Testis (tissue), 3 donors: ENCODE results near the gene ABHD6. TPM values are rescaled to one million over a fixed set of nuclear protein-coding genes. Genes with fewer than 3 reads are reported as not detected.
"Not testable (repeated sequence)": the region's sequence is repeated elsewhere in the genome, so short reads cannot be mapped to it uniquely, and the experiment has no call there.

ENCODE experiments used
- DNase-seq: peaks from one replicate; pipeline ENCODE4 v3.0.0-alpha.2; 2019
- H3K27ac ChIP-seq, 2 donors: fragments of 200-600 bp; sonication (generic); one replicate each; pipeline ENCODE4 v1.5.1; 2019
- H3K27me3 ChIP-seq: fragments of 200-600 bp; sonication (generic); one replicate; pipeline ENCODE4 v1.5.1; 2019
- H3K36me3 ChIP-seq: fragments of 200-600 bp; sonication (generic); one replicate; pipeline ENCODE4 v1.5.1; 2017; ENCODE audit warnings: low read depth; ENCODE audit errors: missing control alignments
- H3K4me1 ChIP-seq: fragments of 200-600 bp; sonication (generic); one replicate; pipeline ENCODE4 v1.5.1; 2019
- H3K4me3 ChIP-seq, 2 donors: fragments of 200-600 bp; sonication (generic); one replicate each; pipeline ENCODE4 v1.5.1; 2017 to 2019
- H3K9me3 ChIP-seq: fragments of 200-600 bp; sonication (generic); one replicate; pipeline ENCODE4 v1.5.1; 2017
- POLR2A ChIP-seq: fragments of 450-650 bp; IDR thresholded peaks from one replicate; pipeline ENCODE4 v1.6.1; 2017; ENCODE audit warnings: antibody characterized with exemption, mild to moderate bottlenecking, moderate library complexity
- WGBS, 2 donors: methylation state at CpG; one replicate each; pipeline ENCODE4 v1.1.5; 2018; 5-methylcytosine and 5-hydroxymethylcytosine counted together
- intact Hi-C: fragments of 100-400 bp; cut with DNase I; formaldehyde crosslinking; loops from one replicate; pipeline ENCODE4 v1.15.1; 2023; ENCODE audit warnings: low total_unique reads
- polyA plus RNA-seq: library from polyadenylated mRNA; stranded (reverse); fragments of 350-450 nt; fragmentation: Illumina TruSeq; extraction: RNeasy Lipid Tissue Mini Kit (QIAGEN cat#74804); gene quantifications from one replicate; pipeline ENCODE4 v1.2.3, GENCODE V29; 2014; ENCODE audit warnings: low read depth, low replicate concordance; ENCODE audit not compliant: insufficient read depth
- total RNA-seq, 2 donors: library from RNA; depleted of rRNA; stranded (reverse); fragments of >200 nt; gene quantifications; one replicate each; pipeline ENCODE4 v1.2.3, GENCODE V29; 2016
- TF ChIP-seq, protein P1 (sequence below), 3 experiments: fragments of 450-650 bp in 2 of 3; fragments of 200-600 bp in 1 of 3; sonication (generic) in 1 of 3; IDR thresholded peaks; one replicate each; pipeline ENCODE4 v1.5.1; 2016 to 2019; ENCODE audit warnings: antibody characterized with exemption in 3 of 3, mild to moderate bottlenecking in 2 of 3, moderate library complexity in 1 of 3

Gene ABHD6
- total and polyA plus RNA-seq, 3 donors from 2014 or later: 11.7 to 17.8 (median 12.1) TPM

DNA sequence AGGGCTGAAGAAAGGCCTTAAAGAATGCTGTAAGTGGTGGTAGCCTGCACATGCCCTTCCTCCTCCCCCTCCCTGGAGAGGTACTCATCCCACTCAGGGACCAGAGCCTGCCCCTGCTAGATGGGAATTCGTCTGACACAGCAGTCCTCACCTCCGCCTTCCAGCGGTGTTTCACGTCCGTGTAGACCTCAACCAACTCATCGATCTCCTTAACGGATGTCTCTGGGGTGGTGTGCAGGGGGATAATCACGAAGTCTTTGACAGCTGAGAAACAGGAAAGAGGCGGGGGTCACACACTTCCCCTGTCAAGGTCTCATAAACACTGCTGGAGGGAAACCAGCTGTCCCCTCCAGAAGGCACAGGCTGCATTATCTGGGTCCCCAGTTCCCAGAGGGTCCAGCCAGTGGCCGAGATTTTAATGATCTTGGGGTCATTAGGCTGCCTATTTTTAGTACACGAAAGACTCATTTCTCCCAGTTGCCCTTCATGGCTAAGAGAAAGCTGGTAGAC lies 36.7 kb upstream of the ABHD6 start:
- H3K27ac ChIP-seq: peak overlapping the region; percentile 29 to 60
- DNase-seq: no peak
- H3K9me3 ChIP-seq: no peaks in the 10 kb centered on the region
- H3K4me1 ChIP-seq: peaks cover 14% of the 10 kb centered on the region
- no peak for TF ChIP-seq POLR2A
- TF ChIP-seq, protein P1, sequence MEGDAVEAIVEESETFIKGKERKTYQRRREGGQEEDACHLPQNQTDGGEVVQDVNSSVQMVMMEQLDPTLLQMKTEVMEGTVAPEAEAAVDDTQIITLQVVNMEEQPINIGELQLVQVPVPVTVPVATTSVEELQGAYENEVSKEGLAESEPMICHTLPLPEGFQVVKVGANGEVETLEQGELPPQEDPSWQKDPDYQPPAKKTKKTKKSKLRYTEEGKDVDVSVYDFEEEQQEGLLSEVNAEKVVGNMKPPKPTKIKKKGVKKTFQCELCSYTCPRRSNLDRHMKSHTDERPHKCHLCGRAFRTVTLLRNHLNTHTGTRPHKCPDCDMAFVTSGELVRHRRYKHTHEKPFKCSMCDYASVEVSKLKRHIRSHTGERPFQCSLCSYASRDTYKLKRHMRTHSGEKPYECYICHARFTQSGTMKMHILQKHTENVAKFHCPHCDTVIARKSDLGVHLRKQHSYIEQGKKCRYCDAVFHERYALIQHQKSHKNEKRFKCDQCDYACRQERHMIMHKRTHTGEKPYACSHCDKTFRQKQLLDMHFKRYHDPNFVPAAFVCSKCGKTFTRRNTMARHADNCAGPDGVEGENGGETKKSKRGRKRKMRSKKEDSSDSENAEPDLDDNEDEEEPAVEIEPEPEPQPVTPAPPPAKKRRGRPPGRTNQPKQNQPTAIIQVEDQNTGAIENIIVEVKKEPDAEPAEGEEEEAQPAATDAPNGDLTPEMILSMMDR (IDR thresholded peaks at IDR 0.05): no peak
- H3K36me3 ChIP-seq: no peaks in the 10 kb centered on the region
- H3K27me3 ChIP-seq: no peaks in the 10 kb centered on the region
- intact Hi-C loops: no loop called here
- 52 to 62% methylated on average over 11 of the region's 11 CpGs for WGBS, 2 donors
- H3K4me3 ChIP-seq: no peak overlapping the region

DNA sequence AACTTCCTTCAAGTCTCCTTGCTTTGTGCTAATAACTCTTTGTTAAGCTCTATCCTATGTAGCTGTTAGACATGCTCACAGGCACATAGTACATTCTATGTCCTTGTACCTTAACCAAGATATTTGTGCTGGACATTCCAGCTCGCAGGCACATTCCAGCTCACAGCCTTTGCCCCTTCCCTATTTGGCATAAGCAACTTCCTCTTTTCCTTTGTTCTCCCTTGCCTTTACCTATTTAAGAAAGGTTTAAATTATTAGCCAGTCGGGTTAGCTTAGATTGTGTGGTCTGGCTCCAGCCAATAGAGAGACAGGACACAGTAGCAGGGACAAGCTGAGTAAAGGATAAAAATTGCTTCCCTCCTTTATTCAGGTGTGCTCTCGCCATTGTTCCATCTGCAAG lies 36.1 kb upstream of the ABHD6 start:
- DNase-seq, H3K36me3 ChIP-seq, intact Hi-C loops, H3K27ac ChIP-seq, H3K9me3 ChIP-seq, H3K27me3 ChIP-seq, H3K4me3 ChIP-seq: not testable (repeated sequence)
- H3K4me1 ChIP-seq: peaks cover 14% of the 10 kb centered on the region
- WGBS, 2 donors: 47 to 67% methylated on average over 3 of the region's 3 CpGs

DNA sequence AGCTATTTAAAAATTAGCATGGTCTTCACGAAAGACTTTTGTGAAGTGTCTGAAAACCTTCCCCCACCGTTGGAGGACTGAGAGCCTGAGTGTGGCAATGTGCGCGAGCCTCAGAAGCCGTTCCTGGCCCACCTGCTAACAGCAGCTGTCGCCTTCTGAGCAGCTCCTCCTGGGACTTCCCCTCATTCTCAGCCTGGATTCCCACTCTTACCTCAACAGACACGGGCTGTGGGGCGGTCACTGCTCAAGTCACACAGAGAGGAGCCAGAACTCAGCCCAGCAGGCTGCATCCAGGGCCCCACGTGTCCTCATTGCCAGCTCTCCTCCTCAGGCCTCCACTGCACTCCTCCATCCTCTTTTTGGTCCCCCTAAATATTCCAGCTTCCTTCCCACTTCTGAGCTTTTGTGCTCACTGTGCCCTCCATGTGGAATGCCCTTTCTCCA lies 34.7 kb upstream of the ABHD6 start:
- no peaks in the 10 kb centered on the region for H3K9me3 ChIP-seq
- no peak overlapping the region for H3K4me3 ChIP-seq
- DNase-seq: no peak
- intact Hi-C loops: no loop called here
- H3K27ac ChIP-seq: no peak overlapping the region
- H3K36me3 ChIP-seq: no peaks in the 10 kb centered on the region
- TF ChIP-seq, protein P1 (IDR thresholded peaks at IDR 0.05): no peak
- TF ChIP-seq POLR2A: no peak
- WGBS, 2 donors: 86 to 92% methylated on average over 9 of the region's 9 CpGs
- no peaks in the 10 kb centered on the region for H3K27me3 ChIP-seq
- peaks cover 14% of the 10 kb centered on the region for H3K4me1 ChIP-seq

DNA sequence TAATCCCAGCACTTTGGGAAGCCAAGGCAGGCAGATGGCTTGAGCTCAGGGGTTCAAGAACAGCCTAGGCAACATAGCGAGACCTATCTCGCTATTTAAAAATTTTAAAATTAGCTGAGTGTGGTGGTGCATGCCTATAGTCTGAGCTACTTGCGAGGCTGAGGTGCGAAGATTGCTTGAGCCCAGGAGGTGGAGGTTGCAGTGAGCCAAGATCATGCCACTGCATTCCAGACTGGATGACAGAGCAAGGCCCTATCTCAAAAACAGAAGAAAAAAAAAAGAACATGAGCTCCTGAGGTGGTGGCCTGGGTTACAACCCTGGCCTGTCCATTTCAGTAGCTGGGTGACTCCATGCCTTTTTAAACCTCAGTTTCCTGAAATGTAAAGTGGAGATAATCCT lies 34.1 kb upstream of the ABHD6 start:
- no peaks in the 10 kb centered on the region for H3K27me3 ChIP-seq
- intact Hi-C loops: no loop called here
- H3K9me3 ChIP-seq: no peaks in the 10 kb centered on the region
- H3K27ac ChIP-seq: no peak overlapping the region
- WGBS, 2 donors: 97 to 99% methylated on average over 4 of the region's 4 CpGs
- no peaks in the 10 kb centered on the region for H3K36me3 ChIP-seq
- peaks cover 13% of the 10 kb centered on the region for H3K4me1 ChIP-seq
- DNase-seq: no peak
- TF ChIP-seq, protein P1 (IDR thresholded peaks at IDR 0.05): no peak
- TF ChIP-seq POLR2A: no peak
- no peak overlapping the region for H3K4me3 ChIP-seq

DNA sequence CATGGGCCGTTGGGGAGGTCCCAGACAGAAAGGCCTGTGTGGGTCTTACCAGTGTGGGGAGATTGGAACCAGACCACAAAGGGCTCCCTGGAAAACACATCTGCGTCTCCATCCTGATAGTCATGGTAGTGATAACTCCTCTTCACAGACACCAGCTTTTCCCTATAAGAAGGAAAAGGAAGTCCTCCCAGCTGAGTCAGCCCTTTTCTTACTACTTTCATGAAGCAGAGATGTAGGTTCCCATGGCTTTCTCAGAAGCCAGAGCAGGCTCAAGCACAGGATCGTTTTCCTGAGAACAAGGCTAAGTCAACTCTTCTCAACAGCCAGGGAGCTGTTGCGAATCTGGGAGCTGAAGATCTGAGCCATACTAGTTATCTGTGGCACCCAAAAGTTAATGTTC lies 32.9 kb upstream of the ABHD6 start:
- H3K27ac ChIP-seq: no peak overlapping the region
- H3K4me3 ChIP-seq: no peak overlapping the region
- DNase-seq: no peak
- H3K4me1 ChIP-seq: peaks cover 3% of the 10 kb centered on the region
- H3K36me3 ChIP-seq: no peaks in the 10 kb centered on the region
- no peaks in the 10 kb centered on the region for H3K27me3 ChIP-seq
- no peak for TF ChIP-seq POLR2A
- intact Hi-C loops: no loop called here
- WGBS, 2 donors: 94 to 96% methylated on average over 4 of the region's 4 CpGs
- no peaks in the 10 kb centered on the region for H3K9me3 ChIP-seq

DNA sequence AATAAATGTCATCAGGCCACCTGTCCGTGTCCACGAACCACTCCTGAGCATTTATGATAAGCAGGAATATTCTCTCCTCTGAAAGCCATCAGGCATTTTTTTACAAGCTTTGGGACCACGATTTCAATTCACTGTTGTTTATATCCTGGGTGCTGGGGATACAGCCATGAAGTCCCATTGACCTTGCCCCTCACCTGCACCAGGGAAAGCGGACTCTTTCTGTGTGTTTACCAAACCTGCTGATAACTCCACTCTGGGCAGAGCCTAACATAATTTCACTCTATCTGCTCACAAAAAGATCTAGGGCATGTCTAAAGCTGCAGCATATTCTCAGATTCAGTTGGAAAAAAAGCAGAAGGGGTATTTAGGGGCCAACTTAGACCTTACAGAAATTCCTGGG lies 31.6 kb upstream of the ABHD6 start:
- TF ChIP-seq, protein P1 (IDR thresholded peaks at IDR 0.05): no peak
- no peaks in the 10 kb centered on the region for H3K27me3 ChIP-seq
- H3K27ac ChIP-seq: no peak overlapping the region
- 85 to 89% methylated on average over 2 to 4 of the region's 4 CpGs for WGBS, 2 donors
- no peaks in the 10 kb centered on the region for H3K4me1 ChIP-seq
- intact Hi-C loops: no loop called here
- no peaks in the 10 kb centered on the region for H3K9me3 ChIP-seq
- no peak for DNase-seq
- no peaks in the 10 kb centered on the region for H3K36me3 ChIP-seq
- H3K4me3 ChIP-seq: no peak overlapping the region
